AG04450 (cell line): Measurements from ENCODE around the gene HES5. TPM values are rescaled to one million over a fixed set of nuclear protein-coding genes. Genes with fewer than 3 reads are reported as not detected.

Experiments
- CTCF ChIA-PET: fragments of 300-600, 350-600 bp; formaldehyde crosslinking; extraction: SDS; loops from one replicate; lab custom pipeline; 2022; ENCODE audit warnings: antibody characterized with exemption, inconsistent platforms; lab: Charles Lee
- POLR2A ChIA-PET: fragments of 350-600 bp; formaldehyde crosslinking; extraction: SDS; loops from one replicate; lab custom pipeline; 2021; ENCODE audit warnings: antibody characterized with exemption, inconsistent platforms; lab: Yijun Ruan, JAX
- DNase-seq: peaks from one replicate; pipeline ENCODE4 v3.0.0-alpha.2; 2011; ENCODE audit warnings: low read depth, low spot score
- H3K27ac ChIP-seq: one replicate; pipeline ENCODE4 v1.5.1; 2012; ENCODE audit warnings: low read depth, low read length, control low read depth
- H3K27me3 ChIP-seq: one replicate; pipeline ENCODE4 v1.6.0; 2012; ENCODE audit warnings: low read length; ENCODE audit not compliant: control insufficient read depth, insufficient read depth
- H3K4me3 ChIP-seq: 2 replicates; pipeline ENCODE4 v1.5.1; 2011; ENCODE audit warnings: mild to moderate bottlenecking, low read depth, low read length, control low read depth
- H3K9me3 ChIP-seq: 2 replicates; pipeline ENCODE4 v1.5.1; 2012; ENCODE audit warnings: low read length; ENCODE audit not compliant: control insufficient read depth, insufficient read depth
- CTCF ChIP-seq: IDR thresholded peaks from 2 replicates; pipeline ENCODE4 v1.5.1; 2011; ENCODE audit warnings: low read depth, low read length, control low read depth, inconsistent platforms
- polyA plus RNA-seq: library from polyadenylated mRNA; depleted of rRNA; stranded (reverse); fragments of >200 nt; gene quantifications from 2 replicates; pipeline ENCODE4 v1.2.3, GENCODE V29; 2011

The HES5 gene
- polyA plus RNA-seq, 1 experiment, result not detected

- Histone ChIP-seq H3K9me3 (no peaks in the 10 kb centered on the region; the same call in 1 of the 2 replicates), H3K4me3 (no peak overlapping the region), H3K27me3 (peaks cover 32% of the 10 kb centered on the region), H3K27ac (no peak overlapping the region)
- POLR2A ChIA-PET, result no interaction called here
- TF ChIP-seq CTCF, result no peak
- DNase-seq, result no peak
- CTCF ChIA-PET, result interaction anchor here (0.6 kb wide), 1 partner anchor 488 kb away, joined by 3 read pairs; no protein-coding TSS in a partner anchor
These were observed 3.3 kb upstream of the HES5 start for GRCh38 chr1:2533365-2533764.

- H3K27me3 ChIP-seq, result peaks cover 35% of the 10 kb centered on the region
- no peak overlapping the region for H3K27ac ChIP-seq
- H3K9me3 ChIP-seq, result no peaks in the 10 kb centered on the region; the same call in 1 of the 2 replicates
- H3K4me3 ChIP-seq, result no peak overlapping the region
- ChIA-PET CTCF (interaction anchor here (0.6 kb wide), 1 partner anchor 488 kb away, joined by 3 read pairs; no protein-coding TSS in a partner anchor), POLR2A (no interaction called here)
- no peak for DNase-seq
- no peak for TF ChIP-seq CTCF
These were observed 2.6 kb upstream of the HES5 start for GRCh38 chr1:2532485-2533160.

- TF ChIP-seq CTCF, result no peak
- POLR2A ChIA-PET, result no interaction called here
- Histone ChIP-seq H3K9me3 (no peaks in the 10 kb centered on the region; the same call in 1 of the 2 replicates), H3K4me3 (no peak overlapping the region), H3K27ac (no peak overlapping the region), H3K27me3 (peaks cover 35% of the 10 kb centered on the region)
- CTCF ChIA-PET, result interaction anchor here (1.4 kb wide), 1 partner anchor 18 kb away, joined by 4 read pairs; no protein-coding TSS in a partner anchor
- DNase-seq, result no peak
These were observed 674 bp upstream of the HES5 start for GRCh38 chr1:2530513-2531361.

GRCh38 chr1:2528966-2529783, 888 bp downstream of the HES5 start:
- ChIA-PET POLR2A (no interaction called here), CTCF (no interaction called here)
- Histone ChIP-seq H3K27ac (no peak overlapping the region), H3K9me3 (no peaks in the 10 kb centered on the region; the same call in 1 of the 2 replicates), H3K4me3 (no peak overlapping the region), H3K27me3 (peaks cover 35% of the 10 kb centered on the region)
- DNase-seq, result no peak
- no peak for TF ChIP-seq CTCF
